GM12892 (cell line): ENCODE data around the gene LMBRD1.

Source experiments
- POLR2A ChIP-seq: IDR thresholded peaks from 2 replicates; pipeline ENCODE4 v1.6.1; 2011; ENCODE audit warnings: low read depth, low read length, control low read depth
- POLR2AphosphoS5 ChIP-seq: IDR thresholded peaks from 2 replicates; pipeline ENCODE4 v1.6.1; 2011; ENCODE audit warnings: low read depth, low read length, control low read depth
- TAF1 ChIP-seq: IDR thresholded peaks from 2 replicates; pipeline ENCODE4 v1.6.1; 2011; ENCODE audit warnings: low read depth, mild to moderate bottlenecking, control low read depth, low read length, borderline replicate concordance

GRCh38 chr6:69827276-69827893, 30.6 kb upstream of the LMBRD1 start:
- TF ChIP-seq POLR2A = no peak
- no peak for TF ChIP-seq TAF1
- TF ChIP-seq POLR2AphosphoS5 = no peak
